GM23338 (cell line): ENCODE measurements around the gene POLA2. TPM values are rescaled to one million over a fixed set of nuclear protein-coding genes. Genes with fewer than 3 reads are reported as not detected.

Experiments used
- ATAC-seq: fragments of 200-7000 bp; cut with Tn5 transposase; 3 replicates; pipeline ENCODE4 v1.9.1; 2020
- DNase-seq: peaks from one replicate; pipeline ENCODE4 v3.0.0-alpha.2; 2015; ENCODE audit warnings: low spot score
- H2AFZ ChIP-seq: fragments of 200-600 bp; sonication (generic); 2 replicates; pipeline ENCODE4 v1.8.0; 2016; ENCODE audit warnings: antibody characterized with exemption, mild to moderate bottlenecking, moderate library complexity
- H3F3A ChIP-seq: fragments of 200-600 bp; sonication (generic); replicated peaks from 2 replicates; pipeline ENCODE4 v1.8.0; 2017; ENCODE audit warnings: antibody characterized with exemption, mixed run types, low read depth
- H3K27ac ChIP-seq: fragments of 200-600 bp; sonication (generic); 2 replicates; pipeline ENCODE4 v1.6.1; 2016; ENCODE audit warnings: low read depth
- H3K27me3 ChIP-seq: fragments of 200-600 bp; sonication (generic); 2 replicates; pipeline ENCODE4 v1.8.0; 2016; ENCODE audit warnings: mild to moderate bottlenecking, mixed run types, moderate library complexity; ENCODE audit not compliant: insufficient read depth
- H3K36me3 ChIP-seq: fragments of 200-600 bp; sonication (generic); 2 replicates; pipeline ENCODE4 v1.8.0; 2016; ENCODE audit warnings: mild to moderate bottlenecking; ENCODE audit not compliant: insufficient read depth
- H3K4me1 ChIP-seq: fragments of 200-600 bp; sonication (generic); 2 replicates; pipeline ENCODE4 v1.8.0; 2016; ENCODE audit warnings: mild to moderate bottlenecking, moderate library complexity; ENCODE audit not compliant: insufficient read depth
- H3K4me2 ChIP-seq: fragments of 200-600 bp; sonication (generic); 2 replicates; pipeline ENCODE4 v1.7.1; 2017; ENCODE audit warnings: mixed run types
- H3K4me3 ChIP-seq: fragments of 200-600 bp; sonication (generic); 2 replicates; pipeline ENCODE4 v1.6.1; 2016; ENCODE audit warnings: mixed run types
- H3K79me2 ChIP-seq: fragments of 200-600 bp; sonication (generic); replicated peaks from 2 replicates; pipeline ENCODE4 v1.8.0; 2017; ENCODE audit warnings: mild to moderate bottlenecking; ENCODE audit not compliant: insufficient read depth
- H3K9me2 ChIP-seq: fragments of 200-600 bp; sonication (generic); 2 replicates; pipeline ENCODE4 v1.8.0; 2017; ENCODE audit not compliant: insufficient read depth
- H4K20me1 ChIP-seq: fragments of 200-600 bp; sonication (generic); replicated peaks from 2 replicates; pipeline ENCODE4 v1.8.0; 2017; ENCODE audit warnings: mild to moderate bottlenecking; ENCODE audit not compliant: insufficient read depth
- H3K27ac Mint-ChIP-seq: 2 replicates; pipeline ENCODE4 v1.8.0; 2020; ENCODE audit warnings: inconsistent platforms, mild to moderate bottlenecking, moderate library complexity, mixed read lengths
- H3K27me3 Mint-ChIP-seq: 3 replicates; pipeline ENCODE4 v1.8.0; 2022; ENCODE audit warnings: low read depth, mild to moderate bottlenecking, moderate library complexity, mixed read lengths, inconsistent platforms; ENCODE audit not compliant: insufficient read depth, poor library complexity
- H3K36me3 Mint-ChIP-seq: 3 replicates; pipeline ENCODE4 v1.8.0; 2021; ENCODE audit warnings: low read depth, mild to moderate bottlenecking, inconsistent platforms, moderate library complexity, mixed read lengths
- H3K4me1 Mint-ChIP-seq: 3 replicates; pipeline ENCODE4 v1.8.0; 2020; ENCODE audit warnings: mild to moderate bottlenecking, inconsistent platforms, mixed read lengths
- H3K4me3 Mint-ChIP-seq: 3 replicates; pipeline ENCODE4 v1.8.0; 2021; ENCODE audit warnings: moderate library complexity, mild to moderate bottlenecking, inconsistent platforms, mixed read lengths
- H3K9me3 Mint-ChIP-seq: 3 replicates; pipeline ENCODE4 v1.8.0; 2020; ENCODE audit warnings: moderate library complexity, mild to moderate bottlenecking, inconsistent platforms, mixed read lengths
- CREB1 ChIP-seq: fragments of 250-450 bp; sonication (Bioruptor Pico); IDR thresholded peaks from 2 replicates; pipeline ENCODE4 v1.5.0; 2020; ENCODE audit warnings: low read depth, mild to moderate bottlenecking, moderate library complexity
- ETS1 ChIP-seq: IDR thresholded peaks from 2 replicates; pipeline ENCODE4 v1.6.1; 2016; ENCODE audit warnings: antibody characterized with exemption
- EZH2 ChIP-seq: fragments of 200-600 bp; sonication (generic); IDR thresholded peaks from one replicate; pipeline ENCODE4 v1.8.0; 2017; ENCODE audit warnings: antibody characterized with exemption, mild to moderate bottlenecking, low read depth; ENCODE audit not compliant: unreplicated experiment
- EZH2phosphoT487 ChIP-seq: fragments of 200-600 bp; sonication (generic); IDR thresholded peaks from one replicate; pipeline ENCODE4 v1.8.1; 2018; ENCODE audit warnings: antibody characterized with exemption; ENCODE audit not compliant: unreplicated experiment
- JUNB ChIP-seq: IDR thresholded peaks from one replicate; pipeline ENCODE4 v1.6.1; 2016; ENCODE audit warnings: antibody characterized with exemption; ENCODE audit not compliant: unreplicated experiment
- NANOG ChIP-seq: IDR thresholded peaks from 2 replicates; pipeline ENCODE4 v1.6.1; 2016; ENCODE audit warnings: antibody characterized with exemption, borderline replicate concordance
- POLR2AphosphoS5 ChIP-seq: IDR thresholded peaks from 2 replicates; pipeline ENCODE4 v1.6.1; 2016; ENCODE audit warnings: antibody characterized with exemption, low read depth
- REST ChIP-seq: IDR thresholded peaks from one replicate; pipeline ENCODE4 v1.6.1; 2018; ENCODE audit warnings: antibody characterized with exemption; ENCODE audit not compliant: unreplicated experiment
- STAT1 ChIP-seq: IDR thresholded peaks from one replicate; pipeline ENCODE4 v1.6.1; 2016; ENCODE audit warnings: antibody characterized with exemption; ENCODE audit not compliant: unreplicated experiment
- ZNF114 ChIP-seq: fragments of 250-450 bp; sonication (Bioruptor Pico); IDR thresholded peaks from 2 replicates; pipeline ENCODE4 v1.5.0; 2020; ENCODE audit warnings: mild to moderate bottlenecking, moderate library complexity
- ZNF331 ChIP-seq: fragments of 250-450 bp; sonication (Bioruptor Pico); IDR thresholded peaks from 2 replicates; pipeline ENCODE4 v1.5.0; 2020; ENCODE audit warnings: low read depth, mild to moderate bottlenecking, moderate library complexity
- ZNF462 ChIP-seq: fragments of 250-450 bp; sonication (Bioruptor Pico); IDR thresholded peaks from 2 replicates; pipeline ENCODE4 v1.5.0; 2020; ENCODE audit warnings: mild to moderate bottlenecking, moderate library complexity
- polyA plus RNA-seq: library from polyadenylated mRNA; unstranded; fragments of >200 nt; fragmentation: Nextera tagmentation; extraction: Ambion mirVana; gene quantifications from 2 replicates; pipeline ENCODE4 v1.2.1, GENCODE V29; 2016
- total RNA-seq: library from RNA; depleted of rRNA; stranded (reverse); fragments of >200 nt; shearing (Covaris generic); gene quantifications from 2 replicates; pipeline ENCODE4 v1.2.3, GENCODE V29; 2014
- TF ChIP-seq, protein P1 (sequence below), 2 experiments: fragments of 200-600 bp in 1 of 2; sonication (generic) in 1 of 2; conservative IDR thresholded peaks; 2 replicates each; pipeline versions ENCODE4 v1.5.1 to v1.6.1; 2016 to 2017; ENCODE audit warnings: antibody characterized with exemption in 2 of 2, low read depth in 2 of 2, mild to moderate bottlenecking in 2 of 2, moderate library complexity in 1 of 2

POLA2 gene
- total and polyA plus RNA-seq, 2 experiments from 2014 or later: 22.5 to 30.4 TPM

- no peak overlapping the region for H3K4me3 ChIP-seq
- H3K27me3 ChIP-seq: no peaks in the 10 kb centered on the region
- H3K9me3 Mint-ChIP-seq: no peaks in the 10 kb centered on the region
- H2AFZ ChIP-seq: no peak overlapping the region
- peaks cover 82% of the 10 kb centered on the region for H3K36me3 Mint-ChIP-seq
- no peak overlapping the region for H3K4me2 ChIP-seq
- DNase-seq: no peak
- H3K79me2 ChIP-seq: no peaks in the 10 kb centered on the region
- no peak overlapping the region for H3K27ac Mint-ChIP-seq
- ATAC-seq: no peak
- peaks cover 30% of the 10 kb centered on the region; the same call in 1 of the 2 replicates for H3F3A ChIP-seq
- no peaks in the 10 kb centered on the region for H3K27me3 Mint-ChIP-seq
- H3K4me3 Mint-ChIP-seq: no peak overlapping the region
- 0 out of 2 replicates have a peak overlapping the region, but pooled peaks have one; percentile 81 for H3K27ac ChIP-seq
- H3K4me1 Mint-ChIP-seq: peaks cover 9% of the 10 kb centered on the region; the same call in 2 of the 3 replicates
- H4K20me1 ChIP-seq: peaks cover 7% of the 10 kb centered on the region; the same call in 1 of the 2 replicates
- no peaks in the 10 kb centered on the region for H3K9me2 ChIP-seq
- no peaks in the 10 kb centered on the region for H3K4me1 ChIP-seq
- H3K36me3 ChIP-seq: peaks cover 28% of the 10 kb centered on the region
- TF ChIP-seq NANOG: no peak
- no peak for TF ChIP-seq ZNF462 (CRISPR knock-in tag)
- TF ChIP-seq STAT1: no peak
- TF ChIP-seq CREB1 (CRISPR knock-in tag): no peak
- TF ChIP-seq ETS1: no peak
- TF ChIP-seq EZH2phosphoT487: no peak
- no peak for TF ChIP-seq ZNF114
- no peak for TF ChIP-seq ZNF331
- no peak for TF ChIP-seq EZH2
- no peak for TF ChIP-seq JUNB
- TF ChIP-seq REST: no peak
- TF ChIP-seq, protein P1, sequence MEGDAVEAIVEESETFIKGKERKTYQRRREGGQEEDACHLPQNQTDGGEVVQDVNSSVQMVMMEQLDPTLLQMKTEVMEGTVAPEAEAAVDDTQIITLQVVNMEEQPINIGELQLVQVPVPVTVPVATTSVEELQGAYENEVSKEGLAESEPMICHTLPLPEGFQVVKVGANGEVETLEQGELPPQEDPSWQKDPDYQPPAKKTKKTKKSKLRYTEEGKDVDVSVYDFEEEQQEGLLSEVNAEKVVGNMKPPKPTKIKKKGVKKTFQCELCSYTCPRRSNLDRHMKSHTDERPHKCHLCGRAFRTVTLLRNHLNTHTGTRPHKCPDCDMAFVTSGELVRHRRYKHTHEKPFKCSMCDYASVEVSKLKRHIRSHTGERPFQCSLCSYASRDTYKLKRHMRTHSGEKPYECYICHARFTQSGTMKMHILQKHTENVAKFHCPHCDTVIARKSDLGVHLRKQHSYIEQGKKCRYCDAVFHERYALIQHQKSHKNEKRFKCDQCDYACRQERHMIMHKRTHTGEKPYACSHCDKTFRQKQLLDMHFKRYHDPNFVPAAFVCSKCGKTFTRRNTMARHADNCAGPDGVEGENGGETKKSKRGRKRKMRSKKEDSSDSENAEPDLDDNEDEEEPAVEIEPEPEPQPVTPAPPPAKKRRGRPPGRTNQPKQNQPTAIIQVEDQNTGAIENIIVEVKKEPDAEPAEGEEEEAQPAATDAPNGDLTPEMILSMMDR (conservative IDR thresholded peaks at IDR 0.05; ENCODE audit: low read depth in 2 of 2): no peak
- TF ChIP-seq POLR2AphosphoS5: no peak
Measured at GRCh38 chr11:65292890-65293289, 31.1 kb downstream of the POLA2 start.
